A549 (cell line): ENCODE measurements around the gene SNRNP25. TPM values are rescaled to one million over a fixed set of nuclear protein-coding genes. Genes with fewer than 3 reads are reported as not detected.

Source experiments
- ATAC-seq, 2 experiments: fragments of 200-7000 bp in 1 of 2; fragments of >200 bp in 1 of 2; cut with Nextera tagmentation in 1 of 2; cut with Tn5 transposase in 1 of 2; 3 replicates each; pipeline versions ENCODE4 v1.8.0 to v1.9.1; 2018 to 2020; ENCODE audit warnings: mild to moderate bottlenecking in 1 of 2, moderate library complexity in 1 of 2
- CTCF ChIA-PET: fragments of 300-600 bp; sonication (Branson Sonifier 250); formaldehyde crosslinking; extraction: SDS; loops from one replicate; lab custom pipeline; 2021; ENCODE audit warnings: antibody characterized with exemption, inconsistent platforms; lab: Yijun Ruan, JAX
- POLR2A ChIA-PET: fragments of 350-600 bp; formaldehyde crosslinking; extraction: SDS; loops from one replicate; lab custom pipeline; 2021; ENCODE audit warnings: antibody characterized with exemption, inconsistent platforms; lab: Yijun Ruan, JAX
- DNase-seq, 2 experiments: peaks; one replicate each; pipeline versions ENCODE4 v3.0.0 to v3.0.0-alpha.2; 2011 to 2016; ENCODE audit warnings: low read depth in 1 of 2, low spot score in 1 of 2
- FAIRE-seq: peaks from 2 replicates; lab custom pipeline; 2011; peaks lifted over from hg19 to GRCh38; lab: Jason Lieb, UNC
- H3K27ac ChIP-seq, 2 experiments: fragments of >200 bp; sonication (Bioruptor Twin); formaldehyde crosslinking; 3 replicates each; pipeline ENCODE4 v1.5.1; 2016 to 2017
- H3K4me1 ChIP-seq: fragments of >200 bp; sonication (Bioruptor Twin); formaldehyde crosslinking; 3 replicates; pipeline ENCODE4 v1.6.1; 2016
- H3K4me2 ChIP-seq: fragments of >200 bp; sonication (Bioruptor Twin); formaldehyde crosslinking; 3 replicates; pipeline ENCODE4 v1.6.1; 2016
- H3K4me3 ChIP-seq: fragments of >200 bp; sonication (Bioruptor Twin); formaldehyde crosslinking; 3 replicates; pipeline ENCODE4 v1.5.1; 2016
- H3K9me3 ChIP-seq: fragments of >200 bp; sonication (Bioruptor Twin); formaldehyde crosslinking; 3 replicates; pipeline ENCODE4 v1.6.1; 2016
- CEBPB ChIP-seq, 2 experiments: fragments of >200 bp in 1 of 2; sonication (Bioruptor Twin) in 1 of 2; formaldehyde crosslinking in 1 of 2; IDR thresholded peaks; 2 replicates each; pipeline ENCODE4 v1.6.1; 2012 to 2016
- CHD2 ChIP-seq: fragments of 150-350 bp; IDR thresholded peaks from 2 replicates; pipeline ENCODE4 v1.6.1; 2014; ENCODE audit warnings: low read length; ENCODE audit not compliant: partially characterized antibody
- CHD4 ChIP-seq: fragments of 200-600 bp; sonication (generic); IDR thresholded peaks from 2 replicates; pipeline ENCODE4 v1.6.1; 2016; ENCODE audit warnings: antibody characterized with exemption, mild to moderate bottlenecking, borderline replicate concordance
- EHMT2 ChIP-seq: fragments of 200-600 bp; sonication (generic); IDR thresholded peaks from 2 replicates; pipeline ENCODE4 v1.6.1; 2016; ENCODE audit warnings: antibody characterized with exemption, low read depth, mild to moderate bottlenecking, moderate library complexity
- ESRRA ChIP-seq: fragments of 150-350 bp; IDR thresholded peaks from 2 replicates; pipeline ENCODE4 v1.6.1; 2014; ENCODE audit warnings: mild to moderate bottlenecking, low read length, borderline replicate concordance
- FOSB ChIP-seq: fragments of 250-450 bp; sonication (Bioruptor Pico); IDR thresholded peaks from 2 replicates; pipeline ENCODE4 v1.5.0; 2020; ENCODE audit warnings: mild to moderate bottlenecking, moderate library complexity
- FOSL2 ChIP-seq, 2 experiments: fragments of 450-650 bp in 1 of 2; fragments of >200 bp in 1 of 2; sonication (Bioruptor Twin) in 1 of 2; formaldehyde crosslinking; IDR thresholded peaks; 2 replicates each; pipeline versions ENCODE4 v1.5.0 to v1.6.1; 2016 to 2020; ENCODE audit warnings: mild to moderate bottlenecking in 1 of 2, moderate library complexity in 1 of 2
- HDAC2 ChIP-seq: fragments of 200-600 bp; sonication (generic); IDR thresholded peaks from 2 replicates; pipeline ENCODE4 v1.6.1; 2016
- JUN ChIP-seq, 2 experiments: fragments of >200 bp; sonication (Bioruptor Twin); formaldehyde crosslinking; IDR thresholded peaks; 2 replicates in 1 of 2; 3 replicates in 1 of 2; pipeline ENCODE4 v1.6.1; 2016 to 2017
- JUNB ChIP-seq: fragments of >200 bp; sonication (Bioruptor Twin); formaldehyde crosslinking; IDR thresholded peaks from 2 replicates; pipeline ENCODE4 v1.6.1; 2016
- KDM1A ChIP-seq: fragments of 200-600 bp; sonication (generic); IDR thresholded peaks from 2 replicates; pipeline ENCODE4 v1.6.1; 2016; ENCODE audit warnings: low read depth, mild to moderate bottlenecking
- POLR2A ChIP-seq: IDR thresholded peaks from 2 replicates; pipeline ENCODE4 v1.6.1; 2012; ENCODE audit warnings: mild to moderate bottlenecking, low read length
- RCOR1 ChIP-seq: fragments of 150-350 bp; IDR thresholded peaks from 2 replicates; pipeline ENCODE4 v1.6.1; 2014; ENCODE audit warnings: antibody characterized with exemption, low read length, low read depth
- ZFP36 ChIP-seq: fragments of 450-650 bp; IDR thresholded peaks from 2 replicates; pipeline ENCODE4 v1.6.1; 2014; ENCODE audit warnings: borderline replicate concordance; ENCODE audit not compliant: partially characterized antibody
- ZSCAN20 ChIP-seq: fragments of 250-450 bp; sonication (Bioruptor Pico); IDR thresholded peaks from 2 replicates; pipeline ENCODE4 v1.8.0; 2022; ENCODE audit warnings: mild to moderate bottlenecking, moderate library complexity
- WGBS: methylation state at CpG from one replicate; pipeline ENCODE4 v1.1.6; 2017; ENCODE audit errors: missing lambda C conversion rate; 5-methylcytosine and 5-hydroxymethylcytosine counted together
- polyA plus RNA-seq, 4 experiments: library from polyadenylated mRNA; depleted of rRNA in 3 of 4; stranded (reverse); fragments of >200 nt; fragmentation: RNase III in 1 of 4; extraction: RNeasy Plus Mini Kit Qiagen cat#74134 plus additional on column Dnase treatment in 1 of 4; gene quantifications; 2 replicates in 3 of 4; 3 replicates in 1 of 4; pipeline ENCODE4 v1.2.3, GENCODE V29; 2011 to 2017
- TF ChIP-seq, protein P1 (sequence below): IDR thresholded peaks from 2 replicates; pipeline ENCODE4 v1.6.1; 2012

Gene SNRNP25
- polyA plus RNA-seq, 2 of the 4 experiments (the other 2 are of a cell fraction): 45.0 to 82.2 TPM

DNA sequence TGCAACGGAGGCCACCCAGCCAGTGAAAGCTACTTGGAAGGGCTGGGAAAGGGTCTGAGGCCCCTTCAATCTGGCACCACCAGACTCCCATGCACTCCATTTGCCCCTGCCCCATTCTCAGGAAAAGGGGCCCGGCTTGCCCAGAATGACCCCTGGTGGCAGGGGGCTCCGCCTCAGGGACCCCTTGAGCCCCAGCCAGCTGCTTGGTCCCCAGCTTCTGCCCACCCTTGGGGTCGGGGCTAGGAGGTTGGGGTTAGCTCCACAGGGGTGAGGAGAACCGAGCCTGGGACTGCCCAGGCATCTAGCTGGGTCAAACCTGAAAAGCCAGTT is 17.5 kb downstream of the SNRNP25 start (continued):
- TF ChIP-seq FOSB (CRISPR knock-in tag): no peak
- no peak for TF ChIP-seq HDAC2
- no peak for TF ChIP-seq ZSCAN20
- no peak for TF ChIP-seq RCOR1
- TF ChIP-seq, all 56 proteins: peak for 0

DNA sequence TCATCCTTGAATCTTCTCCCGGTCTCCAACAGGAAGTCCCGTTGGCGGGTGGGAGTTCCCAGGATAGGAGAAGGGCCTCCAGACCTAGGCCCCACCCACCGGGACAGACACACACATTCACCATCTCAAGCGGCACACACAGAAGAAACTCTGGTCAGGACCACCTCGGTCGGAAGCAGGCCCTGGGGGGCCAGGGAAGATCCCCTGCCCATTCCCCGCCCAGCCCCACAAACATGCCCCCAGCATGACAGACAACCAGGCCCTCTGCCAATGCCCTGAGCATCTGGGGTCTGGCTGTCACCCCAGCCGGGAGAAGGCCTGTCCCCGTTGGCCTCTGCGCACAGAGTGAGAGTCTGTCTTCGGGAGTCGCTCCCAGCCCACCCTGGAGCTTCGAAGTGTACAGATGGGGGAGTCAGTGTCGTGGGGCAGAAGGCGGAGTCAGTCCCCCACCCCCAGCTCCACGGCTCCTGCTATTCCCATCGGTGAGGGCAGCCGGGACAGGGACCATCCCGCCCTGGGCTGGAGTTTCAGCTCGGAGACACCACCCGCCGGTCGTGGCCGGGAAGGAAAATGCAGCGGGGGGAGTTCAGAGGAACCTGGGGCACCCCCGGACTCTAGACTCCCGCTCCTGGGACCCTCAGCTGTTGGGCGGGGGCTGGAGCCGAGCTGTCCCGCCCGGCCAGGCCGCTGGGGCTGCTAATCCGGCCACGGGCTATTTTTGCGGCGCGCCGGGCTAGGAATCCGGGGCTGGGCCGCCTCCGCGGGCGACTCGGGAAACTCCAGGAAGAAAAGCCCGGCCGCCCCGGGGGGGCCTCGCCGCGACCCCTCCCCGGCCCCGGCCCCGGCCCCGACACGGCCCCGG is 18.1 kb downstream of the SNRNP25 start:
- ChIA-PET CTCF (interaction anchor here (1.6 to 30.3 kb wide), 8 partner anchors 4 to 290 kb away, joined by 3 to 718 read pairs (median 21); partner anchors contain the start of genes HBQ1, MPG, POLR3K and RHBDF1), POLR2A (interaction anchor here (0.8 to 1.1 kb wide), 3 partner anchors 13 to 330 kb away, joined by 3 read pairs; partner anchors contain the start of genes DECR2 and POLR3K)
- ATAC-seq (peak; percentile 39 to 77), FAIRE-seq (no peak), DNase-seq (peak; percentile 81 to 87)
- no peaks in the 10 kb centered on the region for H3K9me3 ChIP-seq
- H3K4me2 ChIP-seq: peak overlapping the region; percentile 98
- no peak for TF ChIP-seq CHD2
- TF ChIP-seq, protein P1, sequence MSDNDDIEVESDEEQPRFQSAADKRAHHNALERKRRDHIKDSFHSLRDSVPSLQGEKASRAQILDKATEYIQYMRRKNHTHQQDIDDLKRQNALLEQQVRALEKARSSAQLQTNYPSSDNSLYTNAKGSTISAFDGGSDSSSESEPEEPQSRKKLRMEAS: peak; percentile 36
- H3K4me3 ChIP-seq: peak overlapping the region; percentile 86
- peaks cover 29% of the 10 kb centered on the region for H3K4me1 ChIP-seq
- 3% methylated on average over 24 of the region's 57 CpGs for WGBS
- H3K27ac ChIP-seq: peak overlapping the region; percentile 79 to 92

DNA sequence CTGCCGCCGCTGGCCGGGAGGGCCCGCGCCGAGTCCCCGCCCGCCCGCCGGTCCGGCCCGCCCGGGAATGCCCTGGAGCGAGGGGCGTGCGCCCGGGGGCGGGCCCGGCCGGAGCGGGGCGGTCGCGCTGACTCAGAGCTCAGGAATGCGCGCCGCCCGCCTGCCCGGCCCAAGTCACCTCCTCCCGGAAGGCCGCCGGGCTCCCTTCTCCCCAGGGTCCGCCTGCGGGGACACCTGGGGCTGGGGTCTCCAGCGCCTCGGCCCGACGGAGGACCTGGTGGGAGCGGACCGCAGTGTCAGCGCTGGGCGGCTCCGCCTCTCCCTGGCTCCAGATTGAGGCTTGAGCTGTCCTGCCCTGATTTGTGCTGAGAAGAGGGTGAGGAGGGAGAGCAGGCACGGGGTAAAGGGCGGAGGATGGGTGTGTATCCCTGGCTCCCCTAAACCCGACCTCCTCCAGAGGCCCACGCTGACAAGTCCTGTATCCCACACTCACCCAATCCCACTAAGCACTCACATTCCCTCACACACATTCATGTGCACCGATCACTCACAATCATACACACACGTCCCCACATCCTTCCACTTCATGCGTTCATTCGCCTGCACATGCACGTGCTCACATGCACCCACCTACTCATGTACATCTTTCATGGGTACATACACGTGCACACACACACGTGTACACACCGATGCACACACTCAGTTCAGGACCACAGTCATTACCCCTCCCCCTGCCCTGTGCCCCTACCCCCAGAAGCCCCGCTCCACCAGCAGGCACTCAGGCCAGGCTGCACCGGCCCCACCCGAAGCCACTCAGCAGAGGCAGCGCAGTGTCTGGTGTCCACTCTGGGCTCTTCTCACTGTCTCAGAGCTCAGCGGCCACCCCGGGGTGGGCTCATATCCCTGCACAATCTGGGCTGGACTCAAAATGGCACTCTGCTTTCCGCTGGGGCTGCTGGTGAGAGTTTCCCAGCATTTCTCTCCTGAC is 19.2 kb downstream of the SNRNP25 start, which contains the start of gene RHBDF1:
RHBDF1 (minus strand) TSS at position 71 of the 988 bp plus-strand sequence. CDS start 7,616 bp downstream, outside the sequence.
- ATAC-seq: peak; percentile 34 to 49
- Histone ChIP-seq H3K27ac (peak within 1 kb of the TSS; percentile 79 to 92), H3K4me3 (peak within 1 kb of the TSS; percentile 86), H3K4me2 (peak within 1 kb of the TSS; percentile 98), H3K4me1 (peaks cover 35% of the 10 kb centered on the region), H3K9me3 (no peaks in the 10 kb centered on the region)
- POLR2A ChIA-PET: interaction anchor here (0.8 to 1.1 kb wide), 2 partner anchors 12 to 20 kb away, joined by 3 to 4 read pairs; partner anchors contain the start of gene POLR3K
- no peak for FAIRE-seq
- peak; percentile 47 to 53 for DNase-seq
- TF ChIP-seq CHD4 (peak; percentile 66; the same call in 1 of the 2 replicates), EHMT2 (no peak), RCOR1 (no peak), POLR2A (0 out of 2 replicates have a peak, but pooled peaks have one; percentile 12), KDM1A (peak; percentile 42; the same call in 1 of the 2 replicates), JUNB (peak; percentile 54; the same call in 1 of the 2 replicates), ESRRA (no peak), FOSL2 (IDR thresholded peaks at IDR 0.05) (peak; percentile 68; the same call in 1 of the 2 replicates), FOSL2 (CRISPR knock-in tag; IDR thresholded peaks at IDR 0.05) (peak; percentile 96), ZFP36 (peak; percentile 100), JUN (IDR thresholded peaks at IDR 0.05) (peak in 1 of 2 experiments; percentile 51; a peak in 1 of 5 replicates), CEBPB (IDR thresholded peaks at IDR 0.05) (no peak)
- TF ChIP-seq, protein P1: 0 out of 2 replicates have a peak, but pooled peaks have one; percentile 16
- 71% methylated on average over 17 of the region's 62 CpGs for WGBS
- CTCF ChIA-PET: interaction anchor here (3.2 to 30.3 kb wide), 5 partner anchors 5 to 289 kb away, joined by 12 to 718 read pairs (median 62); partner anchors contain the start of genes HBQ1, MPG and RHBDF1
